ENCODE data around the gene PGM2L1.

Gene PGM2L1

GRCh38 chr11:74400606-74401005 lies 2.4 kb upstream of the PGM2L1 start:
- no peak for TF ChIP-seq CTCF (IDR thresholded peaks at IDR 0.05; ENCODE audit: insufficient read depth, missing control alignments)
- DNase-seq (ENCODE audit: insufficient read length, low spot score) (no peak), FAIRE-seq (no peak)

- no peak for DNase-seq (ENCODE audit: insufficient read length, low spot score)
- no peak for FAIRE-seq
- TF ChIP-seq CTCF (IDR thresholded peaks at IDR 0.05; ENCODE audit: insufficient read depth, missing control alignments), result no peak
These were observed 561 bp downstream of the PGM2L1 start for GRCh38 chr11:74397501-74398243.

GRCh38 chr11:74392256-74392655 lies 6.0 kb downstream of the PGM2L1 start:
- FAIRE-seq, result no peak
- TF ChIP-seq CTCF (IDR thresholded peaks at IDR 0.05; ENCODE audit: insufficient read depth, missing control alignments), result no peak
- no peak for DNase-seq (ENCODE audit: insufficient read length, low spot score)

GRCh38 chr11:74391193-74391592 lies 7.0 kb downstream of the PGM2L1 start:
- no peak for DNase-seq (ENCODE audit: insufficient read length, low spot score)
- FAIRE-seq, result no peak
- TF ChIP-seq CTCF (IDR thresholded peaks at IDR 0.05; ENCODE audit: insufficient read depth, missing control alignments), result no peak

- no peak for DNase-seq (ENCODE audit: insufficient read length, low spot score)
- no peak for FAIRE-seq
- TF ChIP-seq CTCF (IDR thresholded peaks at IDR 0.05; ENCODE audit: insufficient read depth, missing control alignments), result no peak
These were observed 7.5 kb downstream of the PGM2L1 start for GRCh38 chr11:74390697-74391096.

- DNase-seq (ENCODE audit: insufficient read length, low spot score) (no peak), FAIRE-seq (peak; percentile 96)
- TF ChIP-seq CTCF (IDR thresholded peaks at IDR 0.05; ENCODE audit: insufficient read depth, missing control alignments), result peak; percentile 88
These were observed 9.4 kb downstream of the PGM2L1 start for GRCh38 chr11:74388678-74389327.

GRCh38 chr11:74384641-74385040 lies 13.6 kb downstream of the PGM2L1 start:
- FAIRE-seq (no peak), DNase-seq (ENCODE audit: insufficient read length, low spot score) (no peak)
- TF ChIP-seq CTCF (IDR thresholded peaks at IDR 0.05; ENCODE audit: insufficient read depth, missing control alignments), result no peak

Data from D721Med (cell line).